SK-N-SH (cell line): ENCODE data around the gene GARS1.

Source experiments
- CHD2 ChIP-seq: fragments of 150-350 bp; IDR thresholded peaks from 2 replicates; pipeline ENCODE4 v1.6.1; 2018; ENCODE audit warnings: low read length; ENCODE audit not compliant: partially characterized antibody
- CTCF ChIP-seq: fragments of 200-600 bp; sonication (generic); IDR thresholded peaks from 2 replicates; pipeline ENCODE4 v1.6.1; 2017; ENCODE audit warnings: antibody characterized with exemption, mild to moderate bottlenecking, moderate library complexity
- EP300 ChIP-seq, 2 experiments: IDR thresholded peaks; 2 replicates each; pipeline versions ENCODE4 v1.4.0 to v1.6.1; 2012; ENCODE audit warnings: borderline replicate concordance in 1 of 2, low read depth in 1 of 2, low read length in 1 of 2
- FOSL2 ChIP-seq: IDR thresholded peaks from 2 replicates; pipeline ENCODE4 v1.4.0; 2012; ENCODE audit warnings: low read depth, mild to moderate bottlenecking, moderate library complexity, borderline replicate concordance
- GABPA ChIP-seq: IDR thresholded peaks from 2 replicates; pipeline ENCODE4 v1.4.0; 2012; ENCODE audit warnings: low read depth, mild to moderate bottlenecking
- MEF2A ChIP-seq: IDR thresholded peaks from 2 replicates; pipeline ENCODE4 v1.4.0; 2012; ENCODE audit warnings: low read depth, borderline replicate concordance
- POLR2AphosphoS5 ChIP-seq: IDR thresholded peaks from 2 replicates; pipeline ENCODE4 v1.6.1; 2012; ENCODE audit warnings: low read depth, low read length
- RAD21 ChIP-seq: IDR thresholded peaks from 2 replicates; pipeline ENCODE4 v1.6.1; 2012; ENCODE audit warnings: mild to moderate bottlenecking, low read length
- TAF1 ChIP-seq: IDR thresholded peaks from 2 replicates; pipeline ENCODE4 v1.6.1; 2012; ENCODE audit warnings: low read depth, mild to moderate bottlenecking, low read length, moderate library complexity, borderline replicate concordance

- TF ChIP-seq POLR2AphosphoS5, result no peak
- TF ChIP-seq CTCF, result no peak
- TF ChIP-seq EP300 (IDR thresholded peaks at IDR 0.05; ENCODE audit: borderline replicate concordance in 1 of 2, low read depth in 1 of 2, low read length in 1 of 2), result no peak
- no peak for TF ChIP-seq RAD21
- TF ChIP-seq MEF2A, result no peak
- no peak for TF ChIP-seq GABPA
- TF ChIP-seq TAF1, result no peak
- TF ChIP-seq CHD2, result no peak
- no peak for TF ChIP-seq FOSL2
Observed at GRCh38 chr7:30634634-30635201, 40.0 kb downstream of the GARS1 start.
